Measurements from ENCODE around the gene ETS1. TPM values are rescaled to one million over a fixed set of nuclear protein-coding genes. Genes with fewer than 3 reads are reported as not detected.

The ETS1 gene
- total RNA-seq, 6 experiments from 2014 or later, result 14.2 to 37.2 (median 23.3) TPM

GRCh38 chr11:128409476-128409875 lies 177.9 kb downstream of the ETS1 start:
- DNase-seq (no peak), ATAC-seq (no peak)
- WGBS (ENCODE audit: insufficient coverage, low coverage, low lambda C conversion rate, missing lambda C conversion rate), result 52% methylated on average over 2 of the region's 2 CpGs
- H3K4me3 ChIP-seq, result no peak overlapping the region
- H3K4me1 ChIP-seq, result no peaks in the 10 kb centered on the region
- no peaks in the 10 kb centered on the region for H3K36me3 ChIP-seq
- H3K27ac ChIP-seq, result no peak overlapping the region
- H3K9me3 ChIP-seq, result no peaks in the 10 kb centered on the region
- intact Hi-C loops (cut with DNase I), result no loop called here
- no peaks in the 10 kb centered on the region for H3K27me3 ChIP-seq
- TF ChIP-seq, protein P1, sequence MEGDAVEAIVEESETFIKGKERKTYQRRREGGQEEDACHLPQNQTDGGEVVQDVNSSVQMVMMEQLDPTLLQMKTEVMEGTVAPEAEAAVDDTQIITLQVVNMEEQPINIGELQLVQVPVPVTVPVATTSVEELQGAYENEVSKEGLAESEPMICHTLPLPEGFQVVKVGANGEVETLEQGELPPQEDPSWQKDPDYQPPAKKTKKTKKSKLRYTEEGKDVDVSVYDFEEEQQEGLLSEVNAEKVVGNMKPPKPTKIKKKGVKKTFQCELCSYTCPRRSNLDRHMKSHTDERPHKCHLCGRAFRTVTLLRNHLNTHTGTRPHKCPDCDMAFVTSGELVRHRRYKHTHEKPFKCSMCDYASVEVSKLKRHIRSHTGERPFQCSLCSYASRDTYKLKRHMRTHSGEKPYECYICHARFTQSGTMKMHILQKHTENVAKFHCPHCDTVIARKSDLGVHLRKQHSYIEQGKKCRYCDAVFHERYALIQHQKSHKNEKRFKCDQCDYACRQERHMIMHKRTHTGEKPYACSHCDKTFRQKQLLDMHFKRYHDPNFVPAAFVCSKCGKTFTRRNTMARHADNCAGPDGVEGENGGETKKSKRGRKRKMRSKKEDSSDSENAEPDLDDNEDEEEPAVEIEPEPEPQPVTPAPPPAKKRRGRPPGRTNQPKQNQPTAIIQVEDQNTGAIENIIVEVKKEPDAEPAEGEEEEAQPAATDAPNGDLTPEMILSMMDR (IDR thresholded peaks at IDR 0.05), result no peak
- TF ChIP-seq POLR2A (IDR thresholded peaks at IDR 0.05), result no peak

Small RNAs within 50 kb of the gene (microRNA-seq; reads per million reads assigned to microRNA genes)
- gene MIR6090, result 0 reads per million in 2 donors

Small RNAs within 50 kb of the gene (small RNA-seq; reads per million reads assigned to genes)
- gene MIR6090, result 0 reads per million in 2 experiments

Other genes starting within 250 kb of the ETS1 start
- gene FLI1, start 106.5 kb upstream of the ETS1 start, total RNA-seq, result 1 to 10 TPM; 3.8 to 7.9 (median 6.2) TPM